ENCODE measurements around the gene BTN3A1.

DNA sequence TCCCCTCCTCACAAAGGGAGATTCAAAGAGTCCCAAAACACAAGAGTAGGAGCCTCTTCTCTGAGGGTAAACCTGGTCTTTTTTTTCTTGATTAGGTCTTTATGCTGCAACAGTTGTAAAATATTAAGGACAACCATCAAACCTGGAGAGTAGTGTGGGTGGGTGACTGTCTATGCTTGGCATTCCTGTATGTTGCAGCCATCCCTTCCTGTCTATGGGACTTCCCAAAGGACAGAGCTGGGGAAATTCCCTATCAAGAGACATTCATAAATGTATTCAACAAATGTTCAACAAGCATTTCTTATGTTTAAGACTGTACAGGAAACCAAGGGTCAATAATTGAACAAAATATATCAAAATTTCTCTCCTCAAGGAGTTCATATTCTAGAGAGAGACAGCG lies 13.6 kb upstream of the BTN3A1 start:
- no peak for TF ChIP-seq CTCF (conservative IDR thresholded peaks at IDR 0.05 in 1 of 2, IDR thresholded peaks at IDR 0.05 in 1 of 2; ENCODE audit: extremely low read depth in 1 of 2, insufficient read depth in 1 of 2, low read depth in 1 of 2, low read length in 2 of 2)
- no peak for TF ChIP-seq EZH2 (IDR thresholded peaks at IDR 0.05; ENCODE audit: borderline replicate concordance, low read length)
